AG04450 (cell line): Measurements from ENCODE around the gene HOMEZ. TPM values are rescaled to one million over a fixed set of nuclear protein-coding genes. Genes with fewer than 3 reads are reported as not detected.

Experiments
- CTCF ChIA-PET: fragments of 300-600, 350-600 bp; formaldehyde crosslinking; extraction: SDS; loops from one replicate; lab custom pipeline; 2022; ENCODE audit warnings: antibody characterized with exemption, inconsistent platforms; lab: Charles Lee
- POLR2A ChIA-PET: fragments of 350-600 bp; formaldehyde crosslinking; extraction: SDS; loops from one replicate; lab custom pipeline; 2021; ENCODE audit warnings: antibody characterized with exemption, inconsistent platforms; lab: Yijun Ruan, JAX
- DNase-seq: peaks from one replicate; pipeline ENCODE4 v3.0.0-alpha.2; 2011; ENCODE audit warnings: low read depth, low spot score
- H3K27ac ChIP-seq: one replicate; pipeline ENCODE4 v1.5.1; 2012; ENCODE audit warnings: low read depth, low read length, control low read depth
- H3K27me3 ChIP-seq: one replicate; pipeline ENCODE4 v1.6.0; 2012; ENCODE audit warnings: low read length; ENCODE audit not compliant: control insufficient read depth, insufficient read depth
- H3K4me3 ChIP-seq: 2 replicates; pipeline ENCODE4 v1.5.1; 2011; ENCODE audit warnings: mild to moderate bottlenecking, low read depth, low read length, control low read depth
- H3K9me3 ChIP-seq: 2 replicates; pipeline ENCODE4 v1.5.1; 2012; ENCODE audit warnings: low read length; ENCODE audit not compliant: control insufficient read depth, insufficient read depth
- polyA plus RNA-seq: library from polyadenylated mRNA; depleted of rRNA; stranded (reverse); fragments of >200 nt; gene quantifications from 2 replicates; pipeline ENCODE4 v1.2.3, GENCODE V29; 2011
- TF ChIP-seq, protein P1 (sequence below): IDR thresholded peaks from 2 replicates; pipeline ENCODE4 v1.5.1; 2011; ENCODE audit warnings: low read depth, low read length, control low read depth, inconsistent platforms

HOMEZ gene
- polyA plus RNA-seq, 1 experiment: 11.2 TPM

GRCh38 chr14:23297096-23297495, 11.2 kb upstream of the HOMEZ start:
- CTCF ChIA-PET: interaction anchor here (0.6 to 3.9 kb wide), 4 partner anchors 10 to 177 kb away, joined by 3 to 20 read pairs (median 10); partner anchors contain the start of gene HOMEZ
- DNase-seq: no peak
- Histone ChIP-seq H3K4me3 (no peak overlapping the region), H3K27ac (no peak overlapping the region), H3K9me3 (no peaks in the 10 kb centered on the region; the same call in 1 of the 2 replicates), H3K27me3 (peaks cover 6% of the 10 kb centered on the region)
- TF ChIP-seq, protein P1, sequence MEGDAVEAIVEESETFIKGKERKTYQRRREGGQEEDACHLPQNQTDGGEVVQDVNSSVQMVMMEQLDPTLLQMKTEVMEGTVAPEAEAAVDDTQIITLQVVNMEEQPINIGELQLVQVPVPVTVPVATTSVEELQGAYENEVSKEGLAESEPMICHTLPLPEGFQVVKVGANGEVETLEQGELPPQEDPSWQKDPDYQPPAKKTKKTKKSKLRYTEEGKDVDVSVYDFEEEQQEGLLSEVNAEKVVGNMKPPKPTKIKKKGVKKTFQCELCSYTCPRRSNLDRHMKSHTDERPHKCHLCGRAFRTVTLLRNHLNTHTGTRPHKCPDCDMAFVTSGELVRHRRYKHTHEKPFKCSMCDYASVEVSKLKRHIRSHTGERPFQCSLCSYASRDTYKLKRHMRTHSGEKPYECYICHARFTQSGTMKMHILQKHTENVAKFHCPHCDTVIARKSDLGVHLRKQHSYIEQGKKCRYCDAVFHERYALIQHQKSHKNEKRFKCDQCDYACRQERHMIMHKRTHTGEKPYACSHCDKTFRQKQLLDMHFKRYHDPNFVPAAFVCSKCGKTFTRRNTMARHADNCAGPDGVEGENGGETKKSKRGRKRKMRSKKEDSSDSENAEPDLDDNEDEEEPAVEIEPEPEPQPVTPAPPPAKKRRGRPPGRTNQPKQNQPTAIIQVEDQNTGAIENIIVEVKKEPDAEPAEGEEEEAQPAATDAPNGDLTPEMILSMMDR: no peak
- POLR2A ChIA-PET: interaction anchor here (0.6 kb wide), 1 partner anchor 10 kb away, joined by 3 read pairs; the partner anchor contains the start of gene BCL2L2

DNA sequence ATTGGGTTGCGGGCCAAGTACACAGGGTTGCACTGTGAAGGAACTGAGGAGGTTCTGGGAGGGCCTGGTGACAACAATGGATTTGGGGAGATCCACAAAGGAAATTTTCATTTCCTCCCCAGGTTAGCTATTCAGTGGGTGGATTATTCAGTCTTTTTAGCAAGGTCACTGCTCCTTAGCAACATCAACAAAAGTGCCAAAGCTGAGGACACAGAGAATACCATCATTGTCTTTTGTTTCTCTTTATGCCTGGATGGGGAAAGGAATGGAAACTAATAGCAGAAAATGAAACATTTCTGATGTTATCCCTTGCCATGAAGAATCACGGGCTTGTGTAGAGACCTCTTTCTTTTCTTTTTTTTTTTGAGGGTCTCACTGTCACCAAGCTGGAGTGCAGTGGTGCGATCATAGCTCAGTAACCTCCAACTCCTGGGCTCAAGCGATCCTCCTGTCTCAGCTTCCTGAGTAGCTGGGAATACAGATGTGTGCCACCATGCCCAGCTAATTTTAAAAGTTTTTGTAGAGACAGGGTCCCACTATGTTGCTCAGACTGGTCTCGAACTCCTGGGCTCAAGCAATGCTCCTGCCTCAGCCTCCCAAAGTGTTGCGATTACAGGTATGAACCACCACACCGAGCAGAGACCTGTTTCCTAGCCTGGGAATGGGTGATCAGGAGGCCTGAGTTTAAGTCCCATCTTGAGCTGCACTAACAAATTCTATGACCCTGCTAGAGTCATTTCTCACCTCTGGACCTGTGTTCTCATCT, 10.3 kb upstream of the HOMEZ start:
- H3K9me3 ChIP-seq: no peaks in the 10 kb centered on the region
- TF ChIP-seq, protein P1: no peak
- POLR2A ChIA-PET: no interaction called here
- H3K27ac ChIP-seq: no peak overlapping the region
- H3K27me3 ChIP-seq: peaks cover 6% of the 10 kb centered on the region
- CTCF ChIA-PET: interaction anchor here (0.6 to 3.9 kb wide), 5 partner anchors 9 to 176 kb away, joined by 3 to 20 read pairs (median 15); partner anchors contain the start of gene HOMEZ
- no peak for DNase-seq
- H3K4me3 ChIP-seq: no peak overlapping the region

- peaks cover 6% of the 10 kb centered on the region for H3K27me3 ChIP-seq
- no peak overlapping the region for H3K4me3 ChIP-seq
- CTCF ChIA-PET: interaction anchor here (0.7 to 3.5 kb wide), 19 partner anchors 9 to 307 kb away, joined by 3 to 18 read pairs (median 4); partner anchors contain the start of genes BCL2L2 and HOMEZ
- POLR2A ChIA-PET: interaction anchor here (0.7 kb wide), 3 partner anchors 30 to 415 kb away, joined by 3 to 4 read pairs (median 4); no protein-coding TSS in a partner anchor
- DNase-seq: no peak
- H3K9me3 ChIP-seq: no peaks in the 10 kb centered on the region
- TF ChIP-seq, protein P1: peak; percentile 80
- no peak overlapping the region for H3K27ac ChIP-seq
Observed at GRCh38 chr14:23294734-23295561, 9.0 kb upstream of the HOMEZ start.

GRCh38 chr14:23286902-23287479, 1.1 kb upstream of the HOMEZ start:
- TF ChIP-seq, protein P1: no peak
- CTCF ChIA-PET: interaction anchor here (0.8 to 3.6 kb wide), 5 partner anchors 8 to 272 kb away, joined by 3 to 24 read pairs (median 14); no protein-coding TSS in a partner anchor
- POLR2A ChIA-PET: interaction anchor here (1.5 to 1.7 kb wide), 2 partner anchors 14 to 16 kb away, joined by 4 to 11 read pairs; no protein-coding TSS in a partner anchor
- DNase-seq: no peak
- H3K9me3 ChIP-seq: no peaks in the 10 kb centered on the region; the same call in 1 of the 2 replicates
- peaks cover 6% of the 10 kb centered on the region for H3K27me3 ChIP-seq
- H3K27ac ChIP-seq: peak overlapping the region; percentile 90
- H3K4me3 ChIP-seq: peak overlapping the region; percentile 79
